Measurements from ENCODE around the gene GABRR3. TPM values are rescaled to one million over a fixed set of nuclear protein-coding genes. Genes with fewer than 3 reads are reported as not detected.

The GABRR3 gene
- total RNA-seq, 1 donor from 2014 or later, result not detected

DNA sequence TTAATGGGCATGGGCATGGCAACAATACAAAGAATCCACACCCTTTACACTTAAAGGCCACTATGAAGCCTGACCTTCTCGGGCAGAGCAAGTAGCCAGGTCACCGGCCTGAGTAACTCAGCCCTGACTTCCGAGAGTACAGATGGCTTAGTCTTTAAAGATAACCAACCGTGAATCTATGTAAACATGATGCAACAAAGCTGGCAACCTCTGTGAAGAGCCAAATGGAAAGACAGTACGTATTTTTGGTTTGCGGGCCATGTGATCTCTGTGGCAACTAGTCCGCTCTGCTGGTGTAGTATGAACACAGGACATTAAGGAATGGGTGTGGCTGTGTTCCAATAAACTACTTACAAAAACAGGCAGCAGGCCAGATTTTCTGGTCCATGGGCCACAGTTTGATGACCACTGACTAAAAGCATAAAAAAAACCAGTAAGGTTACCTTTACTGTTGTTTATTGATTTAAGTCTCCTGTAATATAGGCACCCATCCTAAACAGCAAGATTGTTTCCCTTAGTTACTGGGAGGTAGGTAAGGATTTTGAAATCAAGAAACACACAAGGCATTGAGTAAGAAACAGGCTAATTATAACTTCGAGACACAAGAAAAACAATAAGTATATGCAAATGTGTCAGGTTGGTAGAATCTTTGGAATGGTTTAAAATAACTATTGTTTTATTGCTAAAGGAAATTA, 77.4 kb downstream of the GABRR3 start:
- Mint-ChIP-seq H3K4me3 (ENCODE audit: unreplicated experiment) (no peak overlapping the region), H3K9me3 (ENCODE audit: unreplicated experiment) (no peaks in the 10 kb centered on the region), H3K27me3 (ENCODE audit: unreplicated experiment) (peaks cover 1% of the 10 kb centered on the region), H3K27ac (ENCODE audit: unreplicated experiment) (no peak overlapping the region), H3K4me1 (ENCODE audit: unreplicated experiment) (no peaks in the 10 kb centered on the region), H3K36me3 (ENCODE audit: low read depth, unreplicated experiment) (peaks cover 14% of the 10 kb centered on the region)
- DNase-seq (ENCODE audit: low spot score), result no peak
- TF ChIP-seq, protein P1, sequence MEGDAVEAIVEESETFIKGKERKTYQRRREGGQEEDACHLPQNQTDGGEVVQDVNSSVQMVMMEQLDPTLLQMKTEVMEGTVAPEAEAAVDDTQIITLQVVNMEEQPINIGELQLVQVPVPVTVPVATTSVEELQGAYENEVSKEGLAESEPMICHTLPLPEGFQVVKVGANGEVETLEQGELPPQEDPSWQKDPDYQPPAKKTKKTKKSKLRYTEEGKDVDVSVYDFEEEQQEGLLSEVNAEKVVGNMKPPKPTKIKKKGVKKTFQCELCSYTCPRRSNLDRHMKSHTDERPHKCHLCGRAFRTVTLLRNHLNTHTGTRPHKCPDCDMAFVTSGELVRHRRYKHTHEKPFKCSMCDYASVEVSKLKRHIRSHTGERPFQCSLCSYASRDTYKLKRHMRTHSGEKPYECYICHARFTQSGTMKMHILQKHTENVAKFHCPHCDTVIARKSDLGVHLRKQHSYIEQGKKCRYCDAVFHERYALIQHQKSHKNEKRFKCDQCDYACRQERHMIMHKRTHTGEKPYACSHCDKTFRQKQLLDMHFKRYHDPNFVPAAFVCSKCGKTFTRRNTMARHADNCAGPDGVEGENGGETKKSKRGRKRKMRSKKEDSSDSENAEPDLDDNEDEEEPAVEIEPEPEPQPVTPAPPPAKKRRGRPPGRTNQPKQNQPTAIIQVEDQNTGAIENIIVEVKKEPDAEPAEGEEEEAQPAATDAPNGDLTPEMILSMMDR (IDR thresholded peaks at IDR 0.05; ENCODE audit: unreplicated experiment), result no peak

- DNase-seq (ENCODE audit: low spot score), result no peak
- H3K4me1 Mint-ChIP-seq (ENCODE audit: unreplicated experiment), result no peaks in the 10 kb centered on the region
- TF ChIP-seq, protein P1 (IDR thresholded peaks at IDR 0.05; ENCODE audit: unreplicated experiment), result no peak
- no peaks in the 10 kb centered on the region for H3K9me3 Mint-ChIP-seq (ENCODE audit: unreplicated experiment)
- no peak overlapping the region for H3K27ac Mint-ChIP-seq (ENCODE audit: unreplicated experiment)
- no peak overlapping the region for H3K4me3 Mint-ChIP-seq (ENCODE audit: unreplicated experiment)
- peaks cover 14% of the 10 kb centered on the region for H3K36me3 Mint-ChIP-seq (ENCODE audit: low read depth, unreplicated experiment)
- H3K27me3 Mint-ChIP-seq (ENCODE audit: unreplicated experiment), result peaks cover 1% of the 10 kb centered on the region
These were observed 79.1 kb downstream of the GABRR3 start for GRCh38 chr3:97956051-97956450.

DNA sequence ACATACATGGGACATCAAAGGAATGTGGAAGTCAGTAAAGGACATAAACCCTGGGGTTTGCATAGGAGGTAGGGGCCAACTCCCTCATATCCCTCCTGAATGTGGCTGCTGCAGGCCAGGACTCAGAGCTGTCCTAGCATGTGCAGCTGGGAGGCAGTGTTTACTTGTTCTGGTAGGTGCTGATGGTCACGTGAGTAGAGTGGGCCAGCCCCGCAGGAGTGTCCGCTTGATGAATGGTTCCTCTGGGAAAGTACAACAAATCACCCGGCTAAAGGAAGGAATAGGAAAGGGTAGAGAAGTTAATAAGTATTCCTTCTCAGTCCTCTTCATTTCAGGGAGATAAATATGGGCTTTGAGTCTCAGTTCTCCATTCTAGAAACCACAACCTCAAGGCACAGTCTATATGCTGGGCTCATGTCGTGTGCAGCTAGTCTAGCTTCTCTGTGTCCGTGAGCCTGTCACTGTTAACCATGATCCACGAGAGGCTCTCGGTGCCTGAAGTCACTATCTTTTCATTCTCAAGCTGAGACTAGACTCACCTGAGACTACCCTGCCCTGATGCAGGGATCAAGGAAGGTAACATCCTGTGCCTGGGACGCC, 80.8 kb downstream of the GABRR3 start:
- no peak for DNase-seq (ENCODE audit: low spot score)
- TF ChIP-seq, protein P1 (IDR thresholded peaks at IDR 0.05; ENCODE audit: unreplicated experiment), result no peak
- H3K27me3 Mint-ChIP-seq (ENCODE audit: unreplicated experiment), result peaks cover 1% of the 10 kb centered on the region
- H3K4me3 Mint-ChIP-seq (ENCODE audit: unreplicated experiment), result no peak overlapping the region
- H3K4me1 Mint-ChIP-seq (ENCODE audit: unreplicated experiment), result no peaks in the 10 kb centered on the region
- H3K36me3 Mint-ChIP-seq (ENCODE audit: low read depth, unreplicated experiment), result peaks cover 19% of the 10 kb centered on the region
- H3K27ac Mint-ChIP-seq (ENCODE audit: unreplicated experiment), result no peak overlapping the region
- no peaks in the 10 kb centered on the region for H3K9me3 Mint-ChIP-seq (ENCODE audit: unreplicated experiment)

DNA sequence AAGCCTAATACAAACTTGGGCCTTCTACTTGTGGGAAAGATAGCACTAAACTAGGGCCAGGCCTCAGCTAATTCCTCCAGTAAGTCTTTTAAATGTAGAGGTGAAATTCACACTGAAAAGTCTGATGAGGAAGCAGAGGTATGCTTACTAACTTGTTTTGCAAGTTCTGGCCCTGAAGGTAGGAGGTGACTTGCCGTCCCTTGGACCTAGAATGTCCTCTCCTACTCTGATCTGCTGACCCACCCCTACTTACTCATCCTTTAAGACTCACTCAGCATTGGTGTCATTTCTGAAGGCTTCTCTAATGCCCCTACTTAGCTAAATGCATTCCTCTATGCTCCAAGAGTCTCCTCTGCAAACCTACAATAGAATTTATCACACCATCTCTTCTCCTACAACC, 82.2 kb downstream of the GABRR3 start:
- peaks cover 1% of the 10 kb centered on the region for H3K27me3 Mint-ChIP-seq (ENCODE audit: unreplicated experiment)
- TF ChIP-seq, protein P1 (IDR thresholded peaks at IDR 0.05; ENCODE audit: unreplicated experiment), result no peak
- H3K9me3 Mint-ChIP-seq (ENCODE audit: unreplicated experiment), result no peaks in the 10 kb centered on the region
- no peak for DNase-seq (ENCODE audit: low spot score)
- peaks cover 9% of the 10 kb centered on the region for H3K36me3 Mint-ChIP-seq (ENCODE audit: low read depth, unreplicated experiment)
- H3K27ac Mint-ChIP-seq (ENCODE audit: unreplicated experiment), result no peak overlapping the region
- H3K4me3 Mint-ChIP-seq (ENCODE audit: unreplicated experiment), result no peak overlapping the region
- no peaks in the 10 kb centered on the region for H3K4me1 Mint-ChIP-seq (ENCODE audit: unreplicated experiment)

DNA sequence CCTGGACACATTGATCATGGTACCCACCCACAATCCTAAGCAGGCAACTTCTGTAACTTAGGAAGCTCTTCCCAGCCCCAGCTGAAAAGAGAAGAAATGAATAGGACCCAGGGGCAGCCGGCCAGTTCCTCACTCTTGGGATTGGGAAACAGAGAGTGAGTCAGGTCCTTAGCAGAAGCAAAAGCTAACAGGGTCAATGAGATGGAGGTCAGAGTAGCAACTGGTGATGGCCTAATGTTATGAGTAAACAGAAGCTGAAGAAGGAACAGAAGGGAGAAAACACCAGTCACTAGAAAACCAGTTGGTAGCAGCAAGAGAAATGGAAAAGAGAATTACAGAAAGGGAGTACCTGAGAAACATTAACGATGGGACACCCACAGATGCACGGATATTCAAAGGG, 82.8 kb downstream of the GABRR3 start:
- TF ChIP-seq, protein P1 (IDR thresholded peaks at IDR 0.05; ENCODE audit: unreplicated experiment), result no peak
- Mint-ChIP-seq H3K36me3 (ENCODE audit: low read depth, unreplicated experiment) (peaks cover 9% of the 10 kb centered on the region), H3K9me3 (ENCODE audit: unreplicated experiment) (no peaks in the 10 kb centered on the region)

More for the DNA sequence above, 82.8 kb downstream of the GABRR3 start:
- no peak overlapping the region for H3K27ac Mint-ChIP-seq (ENCODE audit: unreplicated experiment)
- H3K4me3 Mint-ChIP-seq (ENCODE audit: unreplicated experiment), result no peak overlapping the region
- DNase-seq (ENCODE audit: low spot score), result no peak
- H3K4me1 Mint-ChIP-seq (ENCODE audit: unreplicated experiment), result no peaks in the 10 kb centered on the region
- H3K27me3 Mint-ChIP-seq (ENCODE audit: unreplicated experiment), result peaks cover 1% of the 10 kb centered on the region
